ENCODE results near the gene LRPPRC. TPM values are rescaled to one million over a fixed set of nuclear protein-coding genes. Genes with fewer than 3 reads are reported as not detected.
"Not testable (repeated sequence)": the region's sequence is repeated elsewhere in the genome, so short reads cannot be mapped to it uniquely, and the experiment has no call there.

The LRPPRC gene
- total RNA-seq (100 to 1,000 TPM in 1 of 2 donors, 10 to 100 TPM in 1; 71.6 to 132 TPM), polyA plus RNA-seq (ENCODE audit: insufficient read length in 2 of 2) (10 to 100 TPM; 92.0 to 93.0 TPM)
- long read RNA-seq, donor 1, full-length matches to known transcripts: 7 of 54 reads
- long read RNA-seq, donor 1, partial matches to known transcripts: 47 of 54 reads
- long read RNA-seq, donor 1, other reads (novel, unspliced or antisense): 0 of 54 reads
- long read RNA-seq, donor 2, full-length matches to known transcripts: 4 of 9 reads
- long read RNA-seq, donor 2, partial matches to known transcripts: 5 of 9 reads
- long read RNA-seq, donor 2, other reads (novel, unspliced or antisense): 0 of 9 reads
- long read RNA-seq, donor 3, full-length matches to known transcripts: 5 of 10 reads
- long read RNA-seq, donor 3, partial matches to known transcripts: 5 of 10 reads
- long read RNA-seq, donor 3, other reads (novel, unspliced or antisense): 0 of 10 reads
- long read RNA-seq, donor 4, full-length matches to known transcripts: 6 of 80 reads
- long read RNA-seq, donor 4, partial matches to known transcripts: 74 of 80 reads
- long read RNA-seq, donor 4, other reads (novel, unspliced or antisense): 0 of 80 reads

DNA sequence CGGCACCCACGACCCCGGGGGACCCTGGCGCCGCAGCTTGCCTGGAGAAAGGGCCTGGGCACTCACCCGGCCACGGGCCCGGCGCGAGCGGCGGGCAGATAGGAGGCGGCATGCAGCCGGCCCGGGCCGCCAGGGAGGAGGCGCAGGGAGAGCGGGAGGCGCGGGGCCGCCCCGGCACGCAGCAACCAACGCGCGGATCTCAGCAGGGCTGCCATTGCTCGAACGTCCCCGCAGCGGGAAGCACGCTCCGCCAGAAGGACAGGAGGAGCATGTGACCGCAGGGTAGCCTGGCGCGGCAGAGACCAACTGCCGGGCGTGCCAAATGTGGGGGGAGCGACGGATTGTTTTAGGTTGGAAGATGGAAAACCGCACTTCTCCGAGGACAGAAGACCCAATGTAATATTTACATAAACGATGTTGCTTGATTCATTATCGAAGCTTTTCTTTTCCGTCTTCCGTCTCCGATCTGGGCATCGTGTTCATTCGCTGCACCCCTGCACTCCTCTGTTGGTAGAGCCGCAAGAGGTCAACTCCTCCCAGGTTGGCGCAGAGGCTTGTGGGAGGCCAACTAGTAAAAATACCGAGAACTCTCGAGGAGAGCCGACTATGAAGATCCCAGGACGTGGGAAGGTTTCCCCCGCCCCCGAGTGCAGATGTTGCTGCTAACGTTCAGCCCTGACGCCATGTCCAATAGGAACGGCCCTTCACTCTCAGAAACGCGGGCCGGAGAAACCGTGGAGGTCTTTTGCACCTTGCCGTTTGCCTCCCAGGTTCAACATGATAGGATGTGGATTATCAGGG is at the start of gene LRPPRC:
Gene LRPPRC, minus strand, starts transcription at position 257 of the 801 bp plus-strand sequence. Its CDS starts 42 bp downstream, at position 215.
- Histone ChIP-seq H3K9me3 (ENCODE audit: control insufficient read depth, insufficient read depth, low read length) (no peaks in the 10 kb centered on the region), H3K27me3 (ENCODE audit: control insufficient read depth, insufficient read depth, low read length) (no peaks in the 10 kb centered on the region), H3K4me3 (ENCODE audit: low read depth, low read length) (peak within 1 kb of the TSS; percentile 79), H3K4me1 (ENCODE audit: control insufficient read depth, insufficient read depth, low read length) (peaks cover 17% of the 10 kb centered on the region), H3K36me3 (ENCODE audit: control insufficient read depth, insufficient read depth, low read length) (peaks cover 4% of the 10 kb centered on the region), H3K27ac (ENCODE audit: low read depth, low read length) (peak within 1 kb of the TSS; percentile 88)
- peak; percentile 92 to 99 (median 95) for DNase-seq (ENCODE audit: low read depth in 4 of 6, low spot score in 6 of 6)
- under 1% methylated on average over 59 of the region's 64 CpGs for WGBS (ENCODE audit: insufficient coverage)

DNA sequence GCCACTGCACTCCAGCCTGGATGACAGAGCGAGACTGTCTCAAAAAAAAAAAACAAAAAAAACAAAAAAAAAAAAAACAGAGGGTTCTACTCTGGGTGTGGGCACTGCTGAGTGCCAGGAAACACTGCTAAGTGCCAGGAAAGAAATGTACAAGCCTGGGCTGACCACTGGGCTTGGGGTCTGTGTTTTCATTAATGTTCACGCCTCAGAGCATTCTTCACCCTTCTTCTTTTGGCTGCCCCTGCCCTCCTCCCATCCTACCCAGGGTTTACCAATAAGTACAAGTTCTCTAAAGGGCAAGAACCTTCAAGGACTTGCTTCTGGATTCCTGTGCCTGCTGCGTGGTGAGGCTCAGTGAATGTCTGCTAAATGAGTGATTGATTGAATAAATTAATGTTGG is 49.3 kb upstream of the LRPPRC start:
- no peaks in the 10 kb centered on the region for H3K9me3 ChIP-seq (ENCODE audit: control insufficient read depth, insufficient read depth, low read length)
- peaks cover 5% of the 10 kb centered on the region for H3K4me1 ChIP-seq (ENCODE audit: control insufficient read depth, insufficient read depth, low read length)
- H3K27me3 ChIP-seq (ENCODE audit: control insufficient read depth, insufficient read depth, low read length): no peaks in the 10 kb centered on the region
- H3K4me3 ChIP-seq (ENCODE audit: low read depth, low read length): no peak overlapping the region
- no peak overlapping the region for H3K27ac ChIP-seq (ENCODE audit: low read depth, low read length)
- WGBS (ENCODE audit: insufficient coverage): 57% methylated on average over 1 of the region's 3 CpGs
- H3K36me3 ChIP-seq (ENCODE audit: control insufficient read depth, insufficient read depth, low read length): no peaks in the 10 kb centered on the region
- no peak for DNase-seq (ENCODE audit: low read depth in 4 of 6, low spot score in 6 of 6)

DNA sequence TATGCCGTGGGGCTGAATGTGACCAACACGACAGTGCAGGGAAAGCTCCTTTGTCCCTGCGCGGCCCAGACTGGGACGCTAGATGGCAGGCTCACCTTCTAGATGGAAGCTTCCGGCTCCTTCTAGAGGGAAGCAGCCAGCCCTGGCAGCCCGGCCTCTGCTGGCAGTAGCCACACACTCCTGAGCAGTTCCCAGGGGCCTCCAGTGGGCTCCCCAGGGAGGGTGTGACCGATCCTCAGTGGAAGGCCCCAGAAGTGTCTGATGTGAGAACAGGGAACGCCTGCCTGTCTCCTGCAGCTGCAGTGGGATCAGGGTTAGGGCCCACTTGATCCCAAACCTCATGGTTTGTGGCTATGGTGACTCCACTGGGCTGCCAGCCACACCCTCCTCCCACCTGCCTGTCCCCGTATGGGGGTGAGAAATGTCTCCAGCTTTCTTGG is 48.5 kb upstream of the LRPPRC start:
- Histone ChIP-seq H3K9me3 (ENCODE audit: control insufficient read depth, insufficient read depth, low read length) (no peaks in the 10 kb centered on the region), H3K4me1 (ENCODE audit: control insufficient read depth, insufficient read depth, low read length) (peaks cover 5% of the 10 kb centered on the region), H3K36me3 (ENCODE audit: control insufficient read depth, insufficient read depth, low read length) (no peaks in the 10 kb centered on the region)

GRCh38 chr2:44040365-44040764 is 44.6 kb upstream of the LRPPRC start:
- no peak overlapping the region for H3K27ac ChIP-seq (ENCODE audit: low read depth, low read length)
- H3K36me3 ChIP-seq (ENCODE audit: control insufficient read depth, insufficient read depth, low read length): no peaks in the 10 kb centered on the region
- peaks cover 5% of the 10 kb centered on the region for H3K4me1 ChIP-seq (ENCODE audit: control insufficient read depth, insufficient read depth, low read length)
- H3K9me3 ChIP-seq (ENCODE audit: control insufficient read depth, insufficient read depth, low read length): no peaks in the 10 kb centered on the region
- no peak for DNase-seq (ENCODE audit: low read depth in 4 of 6, low spot score in 6 of 6)
- H3K27me3 ChIP-seq (ENCODE audit: control insufficient read depth, insufficient read depth, low read length): no peaks in the 10 kb centered on the region
- no peak overlapping the region for H3K4me3 ChIP-seq (ENCODE audit: low read depth, low read length)
- WGBS (ENCODE audit: insufficient coverage): 100% methylated on average over 1 of the region's 3 CpGs

More for the DNA sequence above, 48.5 kb upstream of the LRPPRC start:
- peak; percentile 60 to 94 (median 78) for DNase-seq (ENCODE audit: low read depth in 4 of 6, low spot score in 6 of 6)
- H3K4me3 ChIP-seq (ENCODE audit: low read depth, low read length): no peak overlapping the region
- H3K27me3 ChIP-seq (ENCODE audit: control insufficient read depth, insufficient read depth, low read length): no peaks in the 10 kb centered on the region
- 2% methylated on average over 9 of the region's 10 CpGs for WGBS (ENCODE audit: insufficient coverage)
- H3K27ac ChIP-seq (ENCODE audit: low read depth, low read length): no peak overlapping the region

DNA sequence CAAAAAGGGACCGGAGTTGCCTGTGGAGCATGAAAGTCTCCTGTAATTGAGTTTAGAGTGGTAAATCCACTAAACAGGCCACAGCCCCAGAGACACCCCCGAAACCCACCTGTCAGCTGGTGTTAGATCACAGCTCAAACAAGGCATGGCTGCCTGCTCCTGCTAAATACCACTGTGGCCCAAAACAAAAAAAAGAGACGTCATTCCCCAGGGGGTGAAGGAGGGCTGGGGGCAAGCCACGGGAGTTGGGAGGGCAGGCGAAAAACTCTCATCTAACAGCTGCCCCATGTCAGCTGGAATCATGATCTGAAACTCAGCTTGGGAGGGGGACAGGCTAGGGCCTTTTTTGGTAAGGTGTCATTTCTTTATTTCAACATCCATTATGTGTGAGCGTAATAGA is 42.5 kb upstream of the LRPPRC start:
- no peaks in the 10 kb centered on the region for H3K27me3 ChIP-seq (ENCODE audit: control insufficient read depth, insufficient read depth, low read length)
- no peaks in the 10 kb centered on the region for H3K9me3 ChIP-seq (ENCODE audit: control insufficient read depth, insufficient read depth, low read length)
- no peak for DNase-seq (ENCODE audit: low read depth in 4 of 6, low spot score in 6 of 6)
- H3K4me3 ChIP-seq (ENCODE audit: low read depth, low read length): no peak overlapping the region
- WGBS (ENCODE audit: insufficient coverage): 50% methylated on average over 4 of the region's 6 CpGs
- H3K27ac ChIP-seq (ENCODE audit: low read depth, low read length): no peak overlapping the region
- H3K4me1 ChIP-seq (ENCODE audit: control insufficient read depth, insufficient read depth, low read length): no peaks in the 10 kb centered on the region
- no peaks in the 10 kb centered on the region for H3K36me3 ChIP-seq (ENCODE audit: control insufficient read depth, insufficient read depth, low read length)

GRCh38 chr2:44037221-44037620 is 41.4 kb upstream of the LRPPRC start:
- H3K27me3 ChIP-seq (ENCODE audit: control insufficient read depth, insufficient read depth, low read length): no peaks in the 10 kb centered on the region
- WGBS (ENCODE audit: insufficient coverage): 57% methylated on average over 1 of the region's 2 CpGs

DNA sequence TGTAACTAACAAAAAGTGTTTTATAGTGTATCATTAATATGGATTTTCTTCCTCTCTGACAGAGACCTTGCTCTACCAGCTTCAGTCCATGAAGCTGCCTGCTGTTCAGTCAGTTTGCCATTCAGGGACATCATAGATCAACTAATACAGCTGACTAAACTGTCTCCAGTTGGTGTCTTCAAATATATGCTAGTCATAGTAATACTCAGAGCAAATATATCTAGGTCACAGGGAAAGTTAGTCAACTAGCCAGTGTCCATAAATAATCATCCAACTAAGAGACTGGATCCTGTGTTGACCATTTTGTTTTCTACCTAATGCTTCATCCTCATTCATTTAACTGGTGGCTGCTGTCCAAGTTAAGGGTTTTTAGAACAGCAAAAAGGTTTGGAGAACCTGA is 38.2 kb upstream of the LRPPRC start:
- Histone ChIP-seq H3K36me3 (ENCODE audit: control insufficient read depth, insufficient read depth, low read length) (no peaks in the 10 kb centered on the region), H3K27ac (ENCODE audit: low read depth, low read length) (no peak overlapping the region), H3K9me3 (ENCODE audit: control insufficient read depth, insufficient read depth, low read length) (no peaks in the 10 kb centered on the region), H3K27me3 (ENCODE audit: control insufficient read depth, insufficient read depth, low read length) (no peaks in the 10 kb centered on the region), H3K4me3 (ENCODE audit: low read depth, low read length) (no peak overlapping the region), H3K4me1 (ENCODE audit: control insufficient read depth, insufficient read depth, low read length) (no peaks in the 10 kb centered on the region)
- no peak for DNase-seq (ENCODE audit: low read depth in 4 of 6, low spot score in 6 of 6)

More at GRCh38 chr2:44037221-44037620, 41.4 kb upstream of the LRPPRC start:
- Histone ChIP-seq H3K27ac (ENCODE audit: low read depth, low read length) (no peak overlapping the region), H3K36me3 (ENCODE audit: control insufficient read depth, insufficient read depth, low read length) (no peaks in the 10 kb centered on the region), H3K4me3 (ENCODE audit: low read depth, low read length) (no peak overlapping the region), H3K9me3 (ENCODE audit: control insufficient read depth, insufficient read depth, low read length) (no peaks in the 10 kb centered on the region), H3K4me1 (ENCODE audit: control insufficient read depth, insufficient read depth, low read length) (no peaks in the 10 kb centered on the region)
- DNase-seq (ENCODE audit: low read depth in 4 of 6, low spot score in 6 of 6): no peak

- H3K9me3 ChIP-seq (ENCODE audit: control insufficient read depth, insufficient read depth, low read length); H3K4me3 ChIP-seq (ENCODE audit: low read depth, low read length); H3K27me3 ChIP-seq (ENCODE audit: control insufficient read depth, insufficient read depth, low read length); H3K4me1 ChIP-seq (ENCODE audit: control insufficient read depth, insufficient read depth, low read length); DNase-seq (ENCODE audit: low read depth in 4 of 6, low spot score in 6 of 6); H3K27ac ChIP-seq (ENCODE audit: low read depth, low read length); H3K36me3 ChIP-seq (ENCODE audit: control insufficient read depth, insufficient read depth, low read length): not testable (repeated sequence)
- WGBS (ENCODE audit: insufficient coverage): 100% methylated on average over 2 of the region's 4 CpGs
Observed at GRCh38 chr2:44027076-44027475, 31.3 kb upstream of the LRPPRC start.

- Histone ChIP-seq H3K9me3 (ENCODE audit: control insufficient read depth, insufficient read depth, low read length) (no peaks in the 10 kb centered on the region), H3K4me3 (ENCODE audit: low read depth, low read length) (no peak overlapping the region), H3K4me1 (ENCODE audit: control insufficient read depth, insufficient read depth, low read length) (no peaks in the 10 kb centered on the region), H3K27me3 (ENCODE audit: control insufficient read depth, insufficient read depth, low read length) (no peaks in the 10 kb centered on the region), H3K27ac (ENCODE audit: low read depth, low read length) (no peak overlapping the region), H3K36me3 (ENCODE audit: control insufficient read depth, insufficient read depth, low read length) (no peaks in the 10 kb centered on the region)
- DNase-seq (ENCODE audit: low read depth in 4 of 6, low spot score in 6 of 6): peak in 3 of 6 donors; percentile 7 to 67 (median 20)
- WGBS (ENCODE audit: insufficient coverage): no CpG with 5 or more reads among the region's 6 CpGs
Observed at GRCh38 chr2:44016282-44016681, 20.5 kb upstream of the LRPPRC start.
